HG02642 (cell line): ENCODE data around the gene CDKL4.
"Not testable (repeated sequence)": the region's sequence is repeated elsewhere in the genome, so short reads cannot be mapped to it uniquely, and the experiment has no call there.

ENCODE experiments used
- ATAC-seq: cut with Tn5 transposase; IDR thresholded peaks from one replicate; pipeline ENCODE4 v1.9.1; 2021; ENCODE audit warnings: mild to moderate bottlenecking; ENCODE audit not compliant: unreplicated experiment, poor library complexity

CDKL4 gene

DNA sequence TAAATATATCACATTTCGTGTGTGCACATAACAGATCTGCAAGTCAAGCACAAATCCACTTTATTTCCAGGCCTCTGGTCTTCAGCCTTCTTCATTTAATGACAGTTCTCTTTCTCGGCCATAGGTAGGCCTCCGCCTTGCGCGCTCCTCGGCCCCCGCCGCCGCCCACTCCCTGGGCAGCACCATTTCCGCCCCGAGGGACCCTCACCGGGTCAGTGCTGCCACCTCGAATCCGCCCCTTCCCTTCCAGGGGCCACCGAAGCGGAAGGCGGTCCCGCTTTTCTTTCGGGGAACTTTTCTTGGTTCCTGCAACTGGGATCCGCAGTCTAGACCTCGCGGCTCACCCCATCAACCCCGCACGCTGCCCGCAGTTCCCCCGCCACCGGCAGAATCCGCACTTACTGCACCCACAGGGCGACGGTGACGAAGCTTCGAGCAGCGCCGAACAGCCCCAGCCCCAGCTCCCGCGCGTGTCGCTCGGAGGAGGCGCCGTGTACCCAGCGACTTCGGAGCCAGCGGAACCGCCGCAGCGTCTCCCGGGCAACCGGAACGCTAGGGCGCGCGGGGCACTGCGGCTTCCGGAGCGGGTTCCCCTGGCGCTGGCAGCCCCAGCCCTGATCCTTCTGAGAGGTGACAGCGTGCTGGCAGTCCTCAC is at the start of gene CDKL4:
Gene CDKL4, minus strand, starts transcription at position 502 of the 655 bp plus-strand sequence.
- peak; percentile 71 for ATAC-seq

DNA sequence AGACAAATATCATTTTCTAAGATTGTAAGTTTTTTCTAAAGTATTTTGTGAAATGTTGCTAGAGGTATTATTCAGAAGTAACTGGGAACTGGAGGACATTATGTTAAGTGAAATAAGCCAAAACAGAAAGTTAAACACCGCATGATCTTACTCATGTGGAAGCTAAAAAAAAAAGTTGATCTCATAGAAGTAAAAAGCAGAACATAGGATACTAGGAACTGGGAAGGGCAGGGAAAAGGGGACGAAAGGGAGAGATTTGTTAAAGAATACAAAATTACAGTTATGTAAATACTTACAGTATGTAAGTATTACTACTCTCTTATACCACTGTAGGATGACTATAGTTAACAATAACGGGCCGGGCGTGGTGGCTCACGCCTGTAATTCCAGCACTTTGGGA is 46.7 kb upstream of the CDKL4 start:
- ATAC-seq, result no peak

DNA sequence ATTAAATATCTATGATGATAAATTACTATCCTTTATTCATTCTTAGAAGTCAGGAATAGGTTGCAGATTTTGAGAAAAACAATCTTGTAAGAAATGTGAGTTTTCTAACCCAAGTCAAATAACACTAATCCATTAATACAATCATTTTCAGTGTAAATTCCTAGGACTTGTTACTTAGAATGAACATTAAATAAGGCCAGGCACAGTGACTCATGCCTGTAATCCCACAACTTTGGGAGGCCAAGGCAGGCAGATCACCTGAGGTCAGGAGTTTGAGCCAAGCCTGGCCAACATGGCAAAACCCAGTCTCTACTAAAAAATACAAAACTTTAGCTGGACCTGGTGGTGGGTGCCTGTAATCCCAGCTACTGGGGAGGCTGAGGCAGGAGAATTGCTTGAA is 45.8 kb upstream of the CDKL4 start:
- no peak for ATAC-seq

DNA sequence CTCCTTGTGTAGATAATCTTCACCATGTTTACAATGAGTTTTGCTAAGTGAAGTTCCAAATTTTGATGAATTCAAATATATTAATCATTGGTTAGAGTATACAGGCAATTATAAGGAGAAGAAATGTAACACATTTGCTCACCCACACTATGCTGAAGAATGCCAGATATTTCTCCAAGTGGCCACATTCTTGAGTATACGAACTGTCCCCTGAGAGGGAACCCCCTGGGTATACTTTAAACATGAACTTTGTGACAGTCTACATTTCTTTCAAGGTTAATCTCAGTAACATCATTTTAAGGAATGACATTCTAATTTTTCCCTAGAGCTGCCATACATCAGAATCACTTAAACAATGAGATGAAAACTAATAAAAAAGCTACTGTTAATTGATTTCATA is 39.8 kb upstream of the CDKL4 start:
- no peak for ATAC-seq

DNA sequence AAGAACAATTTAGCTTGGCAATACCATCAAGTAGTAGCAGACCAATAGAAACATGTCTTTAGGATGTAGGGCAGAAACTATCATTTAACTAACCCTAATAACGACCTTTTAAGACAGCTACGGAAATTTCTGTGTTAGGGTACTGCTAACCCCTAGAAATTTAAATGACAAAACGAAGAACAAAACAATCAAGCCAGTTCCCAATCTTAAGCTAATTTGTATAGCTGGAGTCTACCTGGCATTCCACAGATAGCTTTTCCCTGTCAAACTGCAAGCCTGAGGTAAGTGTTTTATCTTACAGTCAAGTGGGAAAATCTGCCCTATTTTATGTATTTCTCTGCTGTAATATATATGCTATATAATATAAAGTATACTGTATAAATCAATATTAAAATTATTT is 37.6 kb upstream of the CDKL4 start:
- ATAC-seq, result no peak

DNA sequence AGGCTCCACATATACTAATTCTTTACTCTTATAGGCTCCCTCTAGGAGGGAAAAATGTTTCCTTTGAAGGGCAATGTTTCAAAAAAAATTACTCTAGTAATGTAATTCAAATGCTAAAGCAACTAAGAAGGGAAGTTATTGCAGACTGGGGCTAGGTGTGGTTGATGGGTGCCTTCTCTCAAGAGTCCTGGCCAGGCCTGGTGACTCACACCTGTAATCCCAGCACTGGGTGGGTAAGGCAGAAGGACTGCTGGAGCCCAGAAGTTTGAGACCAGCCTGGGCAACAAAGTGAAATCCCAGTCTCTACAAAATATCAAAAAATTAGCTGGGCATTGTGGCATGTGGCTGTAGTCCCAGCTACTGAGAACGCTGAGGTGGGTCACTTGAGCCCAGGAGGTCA is 31.2 kb upstream of the CDKL4 start:
- ATAC-seq, result no peak

DNA sequence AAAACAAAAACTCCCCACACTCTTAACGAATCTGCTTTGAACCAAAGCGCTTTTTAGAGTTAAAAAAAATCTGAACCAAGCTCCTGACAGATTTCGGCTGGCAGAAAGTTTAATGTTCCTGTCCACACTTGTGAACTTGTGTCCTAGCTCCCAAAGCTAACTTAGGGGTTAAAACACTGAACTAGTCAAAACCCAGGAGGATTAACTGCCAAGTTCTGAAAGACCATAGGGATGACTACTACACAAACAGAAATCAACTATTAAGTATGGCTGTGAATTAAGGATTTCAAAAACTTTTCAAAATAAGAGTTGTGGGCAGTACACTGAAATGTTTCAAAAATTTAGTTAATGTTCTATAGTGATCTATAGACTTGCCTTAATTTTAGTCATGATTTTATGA is 26.2 kb upstream of the CDKL4 start:
- no peak for ATAC-seq

DNA sequence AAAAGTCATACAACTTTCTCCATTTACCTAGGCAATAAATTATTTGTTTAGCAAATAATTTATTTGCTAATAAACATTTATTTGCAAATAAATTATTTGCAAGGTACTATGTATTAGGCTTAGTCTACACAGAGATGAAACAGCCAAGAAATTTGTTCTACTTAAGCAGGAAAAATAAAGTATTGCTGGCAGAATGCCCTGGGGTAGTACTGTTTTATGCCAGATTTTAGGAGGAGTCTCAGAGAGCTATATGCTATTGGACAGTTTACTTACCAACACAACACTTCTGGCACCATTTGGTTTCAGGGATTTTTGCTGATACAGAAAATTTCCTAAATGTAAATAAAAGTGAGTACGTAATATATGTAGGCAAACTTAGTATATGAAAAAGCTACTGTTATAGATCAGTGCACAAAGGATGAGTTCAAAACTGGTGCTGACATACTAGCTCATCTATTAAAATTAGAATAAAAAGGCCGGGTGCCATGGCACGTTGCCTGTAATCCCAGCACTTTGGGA is 23.2 kb upstream of the CDKL4 start:
- ATAC-seq, result no peak

DNA sequence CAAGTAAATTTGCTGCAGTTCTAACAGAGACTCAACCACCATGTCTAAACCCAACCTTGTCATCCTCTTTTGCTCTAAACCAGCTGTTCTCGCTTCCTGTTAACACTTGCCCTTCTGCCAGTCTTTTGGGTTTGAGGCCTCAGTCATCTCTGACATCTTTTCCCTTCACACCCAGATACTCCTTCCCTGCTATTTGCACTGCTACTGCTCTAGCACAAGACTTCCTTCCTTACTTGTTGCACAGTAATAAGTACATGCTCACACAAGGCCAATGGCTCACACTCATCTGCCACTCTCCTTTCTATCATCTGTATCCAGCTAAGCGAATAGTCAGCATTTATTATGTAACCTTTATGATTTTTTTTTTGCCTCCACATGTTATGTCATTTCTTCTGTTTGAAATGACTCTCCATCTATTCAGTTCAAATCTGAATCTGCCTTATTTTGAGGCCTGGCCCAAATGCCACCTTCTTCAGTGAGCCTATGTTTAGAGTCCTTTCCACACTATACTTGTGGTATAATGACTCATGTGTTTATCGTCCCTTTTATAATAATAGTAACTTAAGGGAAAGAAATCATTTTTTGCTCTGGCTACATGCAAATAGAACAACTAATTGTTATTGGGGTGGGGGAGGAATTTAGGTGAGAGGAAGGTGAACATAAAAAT is 22.5 kb upstream of the CDKL4 start:
- ATAC-seq, result no peak

DNA sequence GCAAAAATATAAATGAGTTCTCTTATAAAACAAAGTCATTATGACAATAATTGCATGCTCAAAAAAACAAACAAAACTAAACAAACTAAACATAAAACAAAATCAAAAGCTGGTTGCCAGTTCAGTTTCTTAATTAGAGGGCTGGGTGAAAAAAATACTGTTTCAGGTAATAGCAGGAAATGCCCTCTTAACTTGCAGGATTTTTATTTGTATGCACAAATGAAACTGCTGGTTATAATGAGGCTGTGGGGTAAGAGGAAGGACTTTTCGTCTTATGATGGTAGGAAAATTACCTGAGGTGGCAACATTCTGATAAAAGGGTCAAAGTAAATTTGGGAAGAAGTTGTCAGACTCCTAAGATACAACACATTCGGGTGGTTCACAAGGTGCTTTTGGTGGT is 21.5 kb upstream of the CDKL4 start:
- ATAC-seq, result no peak

DNA sequence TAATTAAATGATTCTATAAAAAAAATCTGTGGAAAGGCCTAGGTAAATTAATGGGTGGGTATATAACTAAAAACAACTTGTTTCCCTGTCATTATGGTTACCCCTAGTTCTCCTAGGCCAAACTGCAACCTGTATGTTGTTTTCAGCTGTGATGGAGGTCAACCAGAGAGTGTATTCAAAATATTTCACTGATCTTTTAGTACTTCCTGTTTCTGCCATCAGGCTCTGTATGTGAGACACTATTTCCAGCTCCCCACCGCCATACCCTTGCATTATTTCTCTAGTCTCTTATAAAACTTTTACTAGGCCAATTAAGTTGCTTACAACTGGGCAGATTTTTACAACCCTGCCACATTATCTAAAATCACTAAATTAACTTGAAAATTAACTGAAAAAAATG is 21.0 kb upstream of the CDKL4 start:
- peak; percentile 69 for ATAC-seq

DNA sequence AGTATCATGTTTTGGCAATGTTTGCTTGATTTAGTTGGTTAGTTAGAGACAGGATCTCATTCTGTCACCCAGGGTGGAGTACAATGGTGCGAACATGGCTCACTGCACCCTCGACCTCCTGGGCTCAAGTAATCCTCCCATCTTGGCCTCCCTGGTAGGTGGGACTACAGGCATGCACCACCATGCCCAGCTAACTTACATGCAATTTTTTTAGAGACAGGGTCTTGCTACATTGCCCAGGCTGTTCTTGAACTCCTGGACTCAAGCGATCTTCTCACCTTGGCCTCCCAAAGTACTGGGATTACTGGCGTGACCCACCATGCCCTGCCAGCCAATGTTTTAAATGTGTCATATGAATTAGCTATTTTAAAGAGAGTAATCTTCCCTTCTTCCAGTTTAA is 16.3 kb upstream of the CDKL4 start:
- no peak for ATAC-seq

DNA sequence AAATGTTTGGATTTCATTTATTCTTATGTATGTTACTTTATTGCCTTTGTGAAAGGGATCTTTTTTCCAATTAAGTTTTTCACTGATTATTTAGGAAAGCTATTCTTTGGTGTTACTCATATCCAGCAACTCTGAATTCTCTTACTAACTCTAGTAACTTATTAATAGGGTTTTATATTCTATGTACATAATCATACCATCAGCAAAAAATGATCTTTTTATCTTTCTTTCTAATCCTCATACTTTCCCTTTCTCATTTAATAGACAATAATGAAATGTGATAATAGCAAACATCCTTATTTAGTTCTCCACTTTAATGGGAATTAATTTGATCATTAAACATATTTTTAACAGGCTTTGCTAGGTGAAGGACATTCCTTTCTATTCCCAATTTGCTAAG is 12.3 kb upstream of the CDKL4 start:
- no peak for ATAC-seq

DNA sequence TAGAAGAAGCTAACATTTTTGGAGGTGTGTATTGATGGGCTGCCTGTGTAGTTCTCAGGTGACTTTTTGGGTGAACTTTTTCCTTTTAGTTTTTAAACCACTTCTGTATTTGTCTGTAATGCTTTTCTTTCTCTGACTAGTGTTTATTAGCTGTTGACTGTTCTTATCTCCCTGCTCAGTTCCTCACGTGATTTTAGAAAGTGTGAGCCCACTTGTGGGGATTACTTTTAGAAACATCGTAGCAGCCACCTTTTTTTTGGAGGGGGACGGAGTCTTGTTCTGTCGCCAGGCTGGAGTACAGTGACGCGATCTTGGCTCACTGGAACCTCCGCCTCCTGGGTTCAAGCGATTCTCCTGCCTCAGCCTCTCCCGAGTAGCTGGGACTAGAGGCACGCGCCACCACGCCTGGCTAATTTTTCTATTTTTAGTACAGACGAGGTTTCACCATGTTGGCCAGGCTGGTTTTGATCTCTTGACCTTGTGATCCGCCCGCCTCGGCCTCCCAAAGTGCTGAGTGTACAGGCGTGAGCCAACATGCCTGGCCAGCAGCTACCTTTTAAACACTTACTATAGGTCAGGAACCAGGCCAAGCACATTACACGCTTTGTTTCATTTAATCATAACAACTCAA is 9.2 kb upstream of the CDKL4 start:
- ATAC-seq, result no peak

DNA sequence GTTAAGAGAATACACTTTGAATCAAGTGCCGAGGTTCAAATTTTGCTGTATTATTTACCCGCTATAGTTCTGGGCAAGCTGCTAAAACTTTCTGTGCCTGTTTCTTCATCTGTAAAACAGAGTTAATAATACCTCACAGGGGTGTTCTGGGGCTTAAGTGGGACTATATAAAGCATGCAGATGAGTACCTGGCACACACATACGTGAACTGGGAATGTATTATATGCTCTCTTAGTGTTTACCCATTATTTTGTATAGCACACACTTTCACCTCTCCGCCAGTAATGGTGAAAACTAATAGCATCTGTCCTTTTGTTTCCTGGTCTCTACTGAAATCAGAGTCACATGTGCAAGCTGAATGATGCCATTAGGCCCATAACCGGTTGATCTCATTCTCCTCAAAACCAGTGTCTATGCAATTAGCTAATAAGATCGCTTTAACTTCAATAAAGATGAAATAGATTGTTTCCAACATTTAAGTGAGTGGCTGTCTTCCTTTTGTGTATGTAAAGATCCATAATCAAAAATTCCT is 3.8 kb upstream of the CDKL4 start:
- no peak for ATAC-seq

DNA sequence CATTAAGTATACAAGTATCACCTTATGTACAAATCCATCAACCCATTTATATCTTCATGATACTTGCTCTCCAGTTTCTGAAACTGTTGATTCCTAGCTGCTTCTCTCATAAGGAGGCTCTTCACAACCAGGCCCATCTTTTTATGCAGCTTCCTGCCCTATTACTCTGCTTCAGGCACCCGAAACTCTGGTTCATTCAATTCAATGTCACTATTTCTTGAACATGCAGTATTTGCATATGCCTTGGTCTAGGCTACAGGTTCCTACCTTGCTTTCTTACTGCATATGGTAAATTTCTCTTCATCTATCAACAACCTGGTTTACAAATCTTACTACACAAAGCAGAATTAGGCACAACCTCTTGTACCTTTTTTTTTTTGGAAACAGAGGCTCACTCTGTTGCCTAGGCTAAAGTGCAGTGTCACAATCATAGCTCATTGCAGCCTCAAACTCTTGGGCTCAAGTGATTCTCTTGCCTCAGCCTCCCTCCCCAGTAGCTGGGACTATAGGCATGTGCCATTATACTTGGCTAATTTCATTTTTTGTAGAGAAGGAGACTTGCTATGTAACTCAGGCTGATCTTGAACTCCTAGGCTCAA is 2.7 kb upstream of the CDKL4 start:
- ATAC-seq, result no peak

DNA sequence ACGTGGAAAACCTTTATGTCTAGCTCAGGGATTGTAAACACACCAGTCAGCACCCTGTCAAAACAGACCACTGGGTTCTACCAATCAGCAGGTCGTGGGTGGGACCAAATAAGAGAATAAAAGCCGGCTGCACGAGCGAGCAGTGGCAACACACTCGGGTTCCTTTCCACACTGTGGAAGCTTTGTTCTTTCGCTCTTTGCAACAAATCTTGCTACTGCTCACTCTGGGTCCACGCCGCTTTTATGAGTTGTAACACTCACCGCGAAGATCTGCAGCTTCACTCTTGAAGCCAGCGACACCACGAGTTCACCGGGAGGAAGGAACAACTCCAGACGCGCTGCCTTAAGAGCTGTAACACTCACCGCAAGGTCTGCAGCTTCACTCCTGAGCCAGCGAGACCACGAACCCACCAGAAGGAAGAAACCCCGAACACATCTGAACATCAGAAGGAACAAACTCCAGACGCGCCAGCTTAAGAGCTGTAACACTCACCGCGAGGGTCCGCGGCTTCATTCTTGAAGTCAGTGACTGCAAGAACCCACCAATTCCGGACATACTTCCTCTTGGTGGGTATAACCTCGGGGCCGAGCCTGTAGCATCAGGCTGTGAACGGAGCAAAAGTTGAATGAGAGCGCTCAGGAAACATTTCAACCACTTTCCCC is 1.3 kb upstream of the CDKL4 start:
- ATAC-seq, result not testable (repeated sequence)

DNA sequence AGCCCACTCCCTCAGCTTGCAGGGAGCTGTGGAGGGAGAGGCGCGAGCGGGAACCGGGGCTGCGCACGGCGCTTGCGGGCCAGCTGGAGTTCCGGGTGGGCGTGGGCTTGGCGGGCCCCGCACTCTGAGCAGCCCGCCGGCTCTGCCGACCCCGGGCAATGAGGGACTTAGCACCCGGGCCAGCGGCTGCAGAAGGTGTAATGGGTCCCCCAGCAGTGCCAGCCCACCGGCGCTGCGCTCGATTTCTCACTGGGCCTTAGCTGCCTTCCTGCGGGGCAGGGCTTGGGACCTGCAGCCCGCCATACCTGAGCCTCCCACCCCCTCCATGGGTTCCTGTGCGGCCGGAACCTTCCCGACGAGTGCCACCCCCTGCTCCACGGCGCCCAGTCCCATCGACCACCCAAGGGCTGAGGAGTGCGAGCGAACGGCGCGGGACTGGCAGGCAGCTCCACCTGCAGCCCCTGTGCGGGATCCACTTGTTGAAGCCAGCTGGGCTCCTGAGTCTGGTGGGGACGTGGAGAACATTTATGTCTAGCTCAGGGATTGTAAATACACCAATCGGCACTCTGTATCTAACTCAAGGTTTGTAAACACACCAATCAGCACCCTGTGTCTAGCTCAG is 582 bp upstream of the CDKL4 start:
- not testable (repeated sequence) for ATAC-seq

DNA sequence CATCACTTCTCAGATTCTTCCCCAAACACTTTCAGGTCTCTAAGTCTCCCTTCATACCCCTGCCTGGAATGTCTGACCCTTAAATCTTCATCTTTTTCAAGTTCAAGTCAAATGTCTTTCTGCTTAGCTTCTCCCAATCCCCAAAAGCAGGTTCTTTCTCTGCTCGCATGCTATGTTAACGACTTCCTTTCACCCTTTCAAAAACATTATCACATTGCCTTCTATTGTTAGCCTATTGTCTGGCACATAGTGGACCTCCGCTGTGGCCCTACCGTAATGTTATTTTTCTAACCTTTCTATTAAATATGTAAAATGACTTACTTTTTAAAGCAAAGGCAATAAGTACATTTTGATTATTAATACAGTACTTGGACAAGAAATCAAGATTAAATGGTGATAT is 2.2 kb downstream of the CDKL4 start:
- ATAC-seq, result no peak

DNA sequence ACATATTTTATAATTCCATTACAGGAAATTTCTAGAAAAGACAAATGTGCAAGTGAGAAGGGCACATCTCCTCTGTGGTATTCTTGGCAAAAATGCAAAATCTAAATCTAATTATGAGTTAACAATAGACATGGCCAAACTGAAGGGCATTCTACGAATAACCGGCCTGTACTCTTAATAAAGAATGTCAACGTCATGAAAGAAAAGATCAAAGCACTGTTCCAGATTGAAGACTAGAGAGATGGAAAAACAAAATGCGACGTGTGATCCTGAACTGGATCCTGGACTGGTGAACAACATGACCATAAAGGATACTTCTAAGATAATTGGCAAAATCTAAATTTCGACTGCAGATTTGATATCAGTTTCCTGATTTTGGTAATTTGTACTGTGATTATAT is 3.0 kb downstream of the CDKL4 start:
- no peak for ATAC-seq
